Left lung (tissue), 10 donors: ENCODE measurements around the gene MBP. TPM values are rescaled to one million over a fixed set of nuclear protein-coding genes. Genes with fewer than 3 reads are reported as not detected.

Source experiments
- ATAC-seq: fragments of 200-7000 bp; cut with Tn5 transposase; one replicate; pipeline ENCODE4 v1.9.1; 2020; ENCODE audit warnings: moderate library complexity
- DNase-seq, 4 donors: peaks; one replicate each; pipeline ENCODE4 v3.0.0-alpha.2; 2013 to 2020
- H3K27ac ChIP-seq, 2 donors: fragments of 200-600 bp; sonication (generic) in 1 of 2; one replicate each; pipeline versions ENCODE4 v1.5.0 to v1.8.0; 2020 to 2021
- H3K27me3 ChIP-seq, 2 donors: fragments of 200-600 bp; sonication (generic) in 1 of 2; one replicate each; pipeline versions ENCODE4 v1.5.0 to v1.8.0; 2020 to 2021
- H3K36me3 ChIP-seq, 2 donors: fragments of 200-600 bp; sonication (generic) in 1 of 2; one replicate each; pipeline versions ENCODE4 v1.5.0 to v1.8.0; 2020 to 2021
- H3K4me1 ChIP-seq, 2 donors: fragments of 200-600 bp; one replicate each; pipeline ENCODE4 v1.8.0; 2021
- H3K4me3 ChIP-seq, 2 donors: fragments of 200-600 bp; sonication (generic) in 1 of 2; one replicate each; pipeline versions ENCODE4 v1.5.0 to v1.8.0; 2020 to 2021; ENCODE audit warnings: mild to moderate bottlenecking in 1 of 2
- H3K9me3 ChIP-seq, 2 donors: fragments of 200-600 bp; sonication (generic) in 1 of 2; one replicate each; pipeline versions ENCODE4 v1.5.0 to v1.8.0; 2020 to 2021
- intact Hi-C, 2 donors: fragments of 100-400 bp; cut with DNase I; formaldehyde crosslinking; loops; one replicate each; pipeline versions ENCODE4 v1.11.2 to v1.14.2; 2022
- polyA plus RNA-seq, 6 donors: library from polyadenylated mRNA; unstranded; fragments of 120-200 nt; gene quantifications; one replicate each; pipeline ENCODE4 v1.2.1, GENCODE V29; 2013; ENCODE audit not compliant: insufficient read length in 6 of 6
- total RNA-seq, 2 donors: library from RNA; stranded (reverse); fragmentation: NEBNext Ultra II Directional; extraction: Animal tissue kit (Norgen Biotek cat#: 25700); gene quantifications; one replicate each; pipeline ENCODE4 v1.2.1, GENCODE V29; 2021
- TF ChIP-seq, protein P1 (sequence below), 2 donors: fragments of 200-600 bp; sonication (generic) in 1 of 2; IDR thresholded peaks; one replicate each; pipeline versions ENCODE4 v1.5.0 to v1.8.0; 2021; ENCODE audit warnings: antibody characterized with exemption in 2 of 2
- donor health status: DM: no; HTN: yes; CAD: no.
- donor health status: DM: no; HTN: no; CAD: no.

MBP gene
- total and polyA plus RNA-seq, 8 donors, result 8.8 to 56.7 (median 10.8) TPM

- ATAC-seq, result no peak
Observed at GRCh38 chr18:77012806-77013541, 119.6 kb downstream of the MBP start.

GRCh38 chr18:77012120-77012519, 120.5 kb downstream of the MBP start:
- H3K9me3 ChIP-seq, result no peaks in the 10 kb centered on the region
- ATAC-seq, result no peak
- H3K27ac ChIP-seq, result no peak overlapping the region
- no peak overlapping the region for H3K4me3 ChIP-seq
- no peak for DNase-seq
- TF ChIP-seq, protein P1, sequence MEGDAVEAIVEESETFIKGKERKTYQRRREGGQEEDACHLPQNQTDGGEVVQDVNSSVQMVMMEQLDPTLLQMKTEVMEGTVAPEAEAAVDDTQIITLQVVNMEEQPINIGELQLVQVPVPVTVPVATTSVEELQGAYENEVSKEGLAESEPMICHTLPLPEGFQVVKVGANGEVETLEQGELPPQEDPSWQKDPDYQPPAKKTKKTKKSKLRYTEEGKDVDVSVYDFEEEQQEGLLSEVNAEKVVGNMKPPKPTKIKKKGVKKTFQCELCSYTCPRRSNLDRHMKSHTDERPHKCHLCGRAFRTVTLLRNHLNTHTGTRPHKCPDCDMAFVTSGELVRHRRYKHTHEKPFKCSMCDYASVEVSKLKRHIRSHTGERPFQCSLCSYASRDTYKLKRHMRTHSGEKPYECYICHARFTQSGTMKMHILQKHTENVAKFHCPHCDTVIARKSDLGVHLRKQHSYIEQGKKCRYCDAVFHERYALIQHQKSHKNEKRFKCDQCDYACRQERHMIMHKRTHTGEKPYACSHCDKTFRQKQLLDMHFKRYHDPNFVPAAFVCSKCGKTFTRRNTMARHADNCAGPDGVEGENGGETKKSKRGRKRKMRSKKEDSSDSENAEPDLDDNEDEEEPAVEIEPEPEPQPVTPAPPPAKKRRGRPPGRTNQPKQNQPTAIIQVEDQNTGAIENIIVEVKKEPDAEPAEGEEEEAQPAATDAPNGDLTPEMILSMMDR (IDR thresholded peaks at IDR 0.05), result no peak
- H3K4me1 ChIP-seq, result peaks cover 0 to 48% of the 10 kb centered on the region in 2 donors
- H3K27me3 ChIP-seq, result no peaks in the 10 kb centered on the region
- intact Hi-C loops, result no loop called here
- peaks cover 0 to 31% of the 10 kb centered on the region in 2 donors for H3K36me3 ChIP-seq

More at GRCh38 chr18:77012806-77013541, 119.6 kb downstream of the MBP start:
- Histone ChIP-seq H3K4me3 (no peak overlapping the region), H3K27me3 (no peaks in the 10 kb centered on the region), H3K4me1 (peaks cover 0 to 44% of the 10 kb centered on the region in 2 donors), H3K9me3 (no peaks in the 10 kb centered on the region), H3K36me3 (peaks cover 0 to 38% of the 10 kb centered on the region in 2 donors), H3K27ac (peak overlapping the region in 1 of 2 donors; percentile 75)
- DNase-seq, result no peak
- intact Hi-C loops, result no loop called here
- TF ChIP-seq, protein P1 (IDR thresholded peaks at IDR 0.05), result no peak

DNA sequence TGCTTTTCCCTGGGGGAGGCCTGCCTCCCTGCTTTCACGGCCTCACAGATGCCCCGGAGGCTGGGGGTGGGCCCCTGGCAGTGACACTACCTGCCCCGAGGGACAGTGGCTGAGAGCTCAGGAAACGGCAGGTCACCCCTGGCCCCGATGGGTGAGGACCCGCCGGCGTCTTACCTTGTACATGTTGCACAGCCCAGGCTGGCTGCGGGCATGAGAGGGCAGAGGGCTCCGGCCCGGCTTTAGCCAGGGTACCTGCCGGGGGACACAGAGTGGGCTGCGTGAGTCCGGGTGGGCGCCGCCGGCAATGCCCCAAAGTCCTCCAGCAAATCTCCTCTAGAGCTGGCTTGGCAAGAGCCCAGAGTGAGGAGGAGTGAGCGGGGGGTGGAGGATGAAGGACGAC, 122.9 kb downstream of the MBP start:
- H3K27ac ChIP-seq, result no peak overlapping the region
- peaks cover 0 to 18% of the 10 kb centered on the region in 2 donors for H3K36me3 ChIP-seq
- no peak overlapping the region for H3K4me3 ChIP-seq
- peaks cover 0 to 52% of the 10 kb centered on the region in 2 donors for H3K4me1 ChIP-seq
- ATAC-seq (no peak), DNase-seq (peak in 1 of 4 donors; percentile 81)
- intact Hi-C loops, result loop anchor here in 1 of 2 donors (5.0 kb wide), 1 partner anchor 43 kb away; no protein-coding TSS in a partner anchor
- TF ChIP-seq, protein P1 (IDR thresholded peaks at IDR 0.05), result no peak
- H3K9me3 ChIP-seq, result no peaks in the 10 kb centered on the region
- H3K27me3 ChIP-seq, result no peaks in the 10 kb centered on the region

GRCh38 chr18:77008576-77009315, 123.8 kb downstream of the MBP start:
- no peaks in the 10 kb centered on the region for H3K27me3 ChIP-seq
- H3K4me3 ChIP-seq, result no peak overlapping the region
- H3K27ac ChIP-seq, result no peak overlapping the region
- peaks cover 0 to 18% of the 10 kb centered on the region in 2 donors for H3K36me3 ChIP-seq
- ATAC-seq (no peak), DNase-seq (peak in 1 of 4 donors; percentile 75)
- H3K4me1 ChIP-seq, result peaks cover 0 to 52% of the 10 kb centered on the region in 2 donors
- intact Hi-C loops, result loop anchor here in 1 of 2 donors (5.0 kb wide), 1 partner anchor 44 kb away; no protein-coding TSS in a partner anchor
- TF ChIP-seq, protein P1 (IDR thresholded peaks at IDR 0.05), result no peak
- H3K9me3 ChIP-seq, result no peaks in the 10 kb centered on the region

DNA sequence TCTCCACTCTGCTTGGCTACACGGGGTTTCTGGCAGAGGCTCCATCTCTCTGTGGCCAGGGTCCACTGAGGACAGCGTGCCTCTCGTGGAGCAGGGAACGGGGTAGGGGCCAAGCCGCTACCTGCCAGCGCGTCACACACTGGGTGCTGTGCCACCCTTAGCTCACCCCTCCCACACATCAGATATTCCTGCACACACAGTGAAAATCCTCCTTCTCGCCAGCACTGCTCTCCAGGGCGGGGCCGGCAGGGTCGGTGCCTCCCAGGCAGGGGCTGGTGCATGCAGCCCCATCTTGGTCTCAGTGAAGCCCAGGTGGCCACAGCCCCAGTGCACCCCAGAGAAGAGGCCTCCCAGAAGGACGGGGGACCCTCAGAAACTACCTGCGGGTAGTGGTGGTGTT, 124.6 kb downstream of the MBP start:
- Histone ChIP-seq H3K27ac (no peak overlapping the region), H3K27me3 (no peaks in the 10 kb centered on the region), H3K4me3 (no peak overlapping the region), H3K36me3 (peaks cover 0 to 18% of the 10 kb centered on the region in 2 donors), H3K9me3 (no peaks in the 10 kb centered on the region), H3K4me1 (peaks cover 0 to 45% of the 10 kb centered on the region in 2 donors)
- no peak for ATAC-seq
- DNase-seq, result peak in 1 of 4 donors; percentile 57
- intact Hi-C loops, result loop anchor here in 1 of 2 donors (5.0 kb wide), 1 partner anchor 44 kb away; no protein-coding TSS in a partner anchor
- TF ChIP-seq, protein P1 (IDR thresholded peaks at IDR 0.05), result no peak
